Fibroblast of gingiva (primary cell): ENCODE data around the gene BASP1.
"Not testable (repeated sequence)": the region's sequence is repeated elsewhere in the genome, so short reads cannot be mapped to it uniquely, and the experiment has no call there.

ENCODE experiments used
- DNase-seq: peaks from one replicate; pipeline ENCODE4 v3.0.0-alpha.2; 2011; ENCODE audit warnings: low read depth

Gene BASP1

GRCh38 chr5:17256171-17256570, 38.7 kb downstream of the BASP1 start:
- no peak for DNase-seq

DNA sequence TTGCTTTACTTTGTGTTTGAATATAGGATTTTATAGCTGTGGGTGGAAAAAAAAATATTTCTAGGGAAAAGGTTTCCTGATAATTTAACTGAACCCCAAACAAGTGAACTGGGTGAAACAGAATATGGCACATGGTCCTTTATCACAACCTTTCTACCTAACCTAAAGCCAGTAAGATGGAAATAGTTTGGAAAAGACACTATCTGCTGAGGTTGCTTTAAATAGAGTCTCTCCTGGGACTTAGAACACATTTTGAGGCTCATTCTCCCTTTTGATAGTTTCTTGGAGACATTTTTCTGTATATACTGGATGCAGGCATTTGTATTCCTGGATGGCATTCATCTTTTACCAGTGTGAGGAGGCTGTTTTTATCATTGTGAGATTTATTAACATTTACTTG, 39.4 kb downstream of the BASP1 start:
- no peak for DNase-seq

DNA sequence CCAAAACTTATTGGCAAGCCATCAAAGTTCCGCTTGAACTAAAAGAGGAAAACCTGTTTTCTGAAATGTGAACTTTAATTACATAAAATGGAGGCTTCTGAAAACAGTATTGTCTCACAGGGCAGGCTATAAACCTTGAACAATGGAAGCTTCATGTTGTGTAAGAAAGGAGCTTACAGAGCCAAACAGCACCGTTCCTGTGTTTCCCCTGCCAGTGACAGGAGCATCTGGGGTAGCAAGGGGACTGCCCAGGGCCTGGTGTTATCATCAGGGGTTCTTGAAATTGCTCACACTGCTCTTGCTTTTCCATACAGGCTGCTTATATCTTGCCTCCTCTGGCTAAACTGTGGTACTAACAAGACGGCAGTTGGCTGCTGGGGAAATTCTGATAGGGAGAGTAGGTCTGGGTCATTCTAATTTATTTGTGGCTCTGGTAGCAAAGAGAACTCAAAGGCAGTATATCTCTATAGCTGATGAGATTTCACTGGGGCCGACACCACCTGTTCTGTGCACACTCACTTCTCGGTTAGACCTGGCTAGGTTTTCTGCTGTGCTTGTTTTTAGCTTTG, 40.4 kb downstream of the BASP1 start:
- DNase-seq = no peak

GRCh38 chr5:17258431-17258830, 41.0 kb downstream of the BASP1 start:
- DNase-seq = no peak

DNA sequence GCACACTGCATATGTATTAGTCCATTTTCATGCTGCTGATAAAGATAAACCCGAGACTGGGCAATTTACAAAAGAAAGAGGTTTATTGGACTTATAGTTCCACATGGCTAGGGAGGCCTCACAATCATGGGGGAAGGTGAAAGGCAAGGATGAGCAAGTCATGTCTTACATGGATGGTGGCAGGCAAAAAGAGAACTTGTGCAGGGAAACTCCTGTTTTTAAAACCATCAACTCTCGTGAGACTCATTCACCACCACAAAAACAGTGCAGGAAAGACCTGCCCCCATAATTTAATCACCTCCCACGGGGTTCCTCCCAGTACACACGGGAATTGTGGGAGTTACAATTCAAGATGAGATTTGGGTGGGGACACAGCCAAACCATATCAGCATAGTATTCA, 41.6 kb downstream of the BASP1 start:
- not testable (repeated sequence) for DNase-seq

GRCh38 chr5:17259630-17260257, 42.3 kb downstream of the BASP1 start:
- no peak for DNase-seq

GRCh38 chr5:17260549-17260948, 43.1 kb downstream of the BASP1 start:
- DNase-seq = no peak

GRCh38 chr5:17261075-17261474, 43.6 kb downstream of the BASP1 start:
- no peak for DNase-seq

- DNase-seq = no peak
Measured at GRCh38 chr5:17265041-17265440, 47.6 kb downstream of the BASP1 start.

GRCh38 chr5:17267106-17267505, 49.7 kb downstream of the BASP1 start:
- no peak for DNase-seq

GRCh38 chr5:17269201-17269600, 51.8 kb downstream of the BASP1 start:
- no peak for DNase-seq

- no peak for DNase-seq
Measured at GRCh38 chr5:17272111-17272510, 54.7 kb downstream of the BASP1 start.

DNA sequence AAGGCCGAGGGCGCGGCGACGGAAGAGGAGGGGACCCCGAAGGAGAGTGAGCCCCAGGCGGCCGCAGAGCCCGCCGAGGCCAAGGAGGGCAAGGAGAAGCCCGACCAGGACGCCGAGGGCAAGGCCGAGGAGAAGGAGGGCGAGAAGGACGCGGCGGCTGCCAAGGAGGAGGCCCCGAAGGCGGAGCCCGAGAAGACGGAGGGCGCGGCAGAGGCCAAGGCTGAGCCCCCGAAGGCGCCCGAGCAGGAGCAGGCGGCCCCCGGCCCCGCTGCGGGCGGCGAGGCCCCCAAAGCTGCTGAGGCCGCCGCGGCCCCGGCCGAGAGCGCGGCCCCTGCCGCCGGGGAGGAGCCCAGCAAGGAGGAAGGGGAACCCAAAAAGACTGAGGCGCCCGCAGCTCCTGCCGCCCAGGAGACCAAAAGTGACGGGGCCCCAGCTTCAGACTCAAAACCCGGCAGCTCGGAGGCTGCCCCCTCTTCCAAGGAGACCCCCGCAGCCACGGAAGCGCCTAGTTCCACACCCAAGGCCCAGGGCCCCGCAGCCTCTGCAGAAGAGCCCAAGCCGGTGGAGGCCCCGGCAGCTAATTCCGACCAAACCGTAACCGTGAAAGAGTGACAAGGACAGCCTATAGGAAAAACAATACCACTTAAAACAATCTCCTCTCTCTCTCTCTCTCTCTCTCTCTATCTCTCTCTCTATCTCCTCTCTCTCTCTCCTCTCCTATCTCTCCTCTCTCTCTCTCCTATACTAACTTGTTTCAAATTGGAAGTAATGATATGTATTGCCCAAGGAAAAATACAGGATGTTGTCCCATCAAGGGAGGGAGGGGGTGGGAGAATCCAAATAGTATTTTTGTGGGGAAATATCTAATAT, 58.1 kb downstream of the BASP1 start:
- DNase-seq = no peak

GRCh38 chr5:17276445-17276844, 59.0 kb downstream of the BASP1 start:
- DNase-seq = no peak

DNA sequence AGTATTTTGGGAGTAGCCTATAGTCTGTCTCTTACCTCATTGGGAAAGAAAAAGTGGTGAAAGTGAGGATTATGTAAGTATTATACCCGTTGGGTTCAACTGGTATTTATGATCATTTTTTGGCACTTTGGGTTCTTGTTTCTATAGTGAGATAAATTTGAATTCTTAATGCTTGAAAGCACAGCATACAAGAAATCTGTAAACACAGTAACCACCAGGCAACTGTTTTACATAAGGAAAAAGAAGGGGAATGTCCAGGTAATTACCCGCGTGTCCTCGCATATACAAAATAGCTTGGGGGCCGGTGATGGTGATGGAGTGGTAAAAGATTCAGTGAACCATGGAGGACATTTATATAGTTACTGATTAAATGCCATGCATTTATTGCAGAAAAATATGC, 60.5 kb downstream of the BASP1 start:
- DNase-seq = no peak

DNA sequence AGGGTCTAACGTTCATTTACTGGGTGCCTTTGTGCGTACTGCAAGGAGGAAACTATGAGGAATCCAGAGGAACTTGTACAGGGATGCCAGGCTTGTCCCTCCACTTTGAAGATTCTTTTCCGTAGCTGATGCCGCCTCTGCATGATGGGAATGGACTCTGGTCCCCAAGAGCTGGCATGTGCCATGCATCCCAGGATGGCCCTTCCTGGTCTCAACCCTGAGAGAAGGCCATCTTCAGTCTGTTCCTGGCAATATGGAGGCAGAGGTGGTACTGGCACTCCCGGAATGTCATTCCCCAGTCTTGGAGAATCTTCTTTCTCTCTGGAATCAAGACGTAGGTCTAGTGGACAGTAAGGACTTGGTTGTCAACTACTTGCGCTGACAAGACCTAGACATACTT, 61.5 kb downstream of the BASP1 start:
- DNase-seq = no peak

- no peak for DNase-seq
Measured at GRCh38 chr5:17279487-17279886, 62.1 kb downstream of the BASP1 start.

DNA sequence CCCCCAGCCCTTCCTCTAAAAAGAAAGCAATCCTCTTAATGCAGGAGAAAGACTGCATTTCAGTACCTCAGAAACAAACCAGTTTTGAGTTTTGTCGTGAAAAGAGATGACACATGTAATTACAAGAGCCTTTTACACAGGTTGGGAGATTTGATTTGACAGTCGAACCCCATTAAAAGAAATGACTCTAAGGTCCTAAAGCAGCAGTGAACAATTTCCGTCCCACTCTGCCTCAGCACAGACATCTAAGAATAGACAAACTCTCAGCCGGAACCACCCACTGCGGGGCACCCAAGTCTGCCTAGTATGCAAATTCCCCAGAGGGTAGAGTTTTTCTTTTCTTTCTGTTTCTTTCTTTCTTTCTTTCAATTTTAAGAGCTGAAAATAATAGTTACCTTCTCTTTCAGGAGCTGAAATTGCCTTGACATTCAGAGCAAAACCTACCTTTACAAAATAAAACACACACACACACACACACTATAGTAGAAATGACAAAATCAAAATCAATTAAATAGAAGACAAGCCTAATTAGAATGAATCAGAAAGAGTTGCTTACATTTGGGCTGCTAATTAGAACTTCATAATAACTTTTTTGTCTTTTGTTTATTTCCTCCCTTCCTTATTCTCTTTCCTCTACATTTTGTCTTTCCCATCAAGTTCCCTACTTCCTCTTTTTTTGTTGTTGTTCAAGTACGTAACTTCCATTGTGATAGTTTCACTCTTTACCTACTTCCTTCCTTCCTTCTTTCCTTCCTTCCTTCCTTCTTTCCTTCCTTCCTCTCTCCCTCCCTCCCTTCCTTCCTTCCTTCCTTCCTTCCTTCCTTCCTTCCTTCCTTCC, 65.1 kb downstream of the BASP1 start:
- DNase-seq = no peak

- no peak for DNase-seq
Measured at GRCh38 chr5:17283121-17283415, 65.6 kb downstream of the BASP1 start.

GRCh38 chr5:17287501-17288155, 70.2 kb downstream of the BASP1 start:
- no peak for DNase-seq

GRCh38 chr5:17288570-17288969, 71.1 kb downstream of the BASP1 start:
- no peak for DNase-seq
